Skeletal muscle tissue (tissue), 4 donors: ENCODE results near the gene MSI2. TPM values are rescaled to one million over a fixed set of nuclear protein-coding genes. Genes with fewer than 3 reads are reported as not detected.

Source experiments
- H3K27ac ChIP-seq: one replicate; pipeline ENCODE4 v1.7.0; 2013; ENCODE audit warnings: mild to moderate bottlenecking, low read depth, low read length, inconsistent platforms
- H3K27me3 ChIP-seq, 3 donors: one replicate each; pipeline ENCODE4 v1.7.0; 2013; ENCODE audit warnings: low read length in 3 of 3; ENCODE audit not compliant: control insufficient read depth in 3 of 3, insufficient read depth in 3 of 3
- H3K36me3 ChIP-seq, 3 donors: one replicate each; pipeline ENCODE4 v1.7.0; 2013; ENCODE audit warnings: low read length in 3 of 3; ENCODE audit not compliant: control insufficient read depth in 3 of 3, insufficient read depth in 3 of 3
- H3K4me1 ChIP-seq, 3 donors: one replicate each; pipeline ENCODE4 v1.7.0; 2013; ENCODE audit warnings: low read length in 3 of 3, mild to moderate bottlenecking in 3 of 3; ENCODE audit not compliant: control insufficient read depth in 3 of 3, insufficient read depth in 3 of 3
- H3K4me3 ChIP-seq, 3 donors: one replicate each; pipeline ENCODE4 v1.7.0; 2013; ENCODE audit warnings: low read length in 3 of 3
- H3K9ac ChIP-seq, 3 donors: one replicate each; pipeline ENCODE4 v1.7.0; 2013; ENCODE audit warnings: low read length in 3 of 3, mild to moderate bottlenecking in 3 of 3, moderate library complexity in 2 of 3, low read depth in 1 of 3
- H3K9me3 ChIP-seq, 3 donors: one replicate each; pipeline ENCODE4 v1.7.0; 2013; ENCODE audit warnings: low read length in 3 of 3; ENCODE audit not compliant: control insufficient read depth in 3 of 3
- total RNA-seq: library from RNA; depleted of rRNA; stranded (reverse); fragments of >200 nt; gene quantifications from one replicate; pipeline ENCODE4 v1.2.3, GENCODE V29; 2014
- donor health status: Osteomylitis.

MSI2 gene
- total RNA-seq, 1 donor from 2014 or later = 20.4 TPM

DNA sequence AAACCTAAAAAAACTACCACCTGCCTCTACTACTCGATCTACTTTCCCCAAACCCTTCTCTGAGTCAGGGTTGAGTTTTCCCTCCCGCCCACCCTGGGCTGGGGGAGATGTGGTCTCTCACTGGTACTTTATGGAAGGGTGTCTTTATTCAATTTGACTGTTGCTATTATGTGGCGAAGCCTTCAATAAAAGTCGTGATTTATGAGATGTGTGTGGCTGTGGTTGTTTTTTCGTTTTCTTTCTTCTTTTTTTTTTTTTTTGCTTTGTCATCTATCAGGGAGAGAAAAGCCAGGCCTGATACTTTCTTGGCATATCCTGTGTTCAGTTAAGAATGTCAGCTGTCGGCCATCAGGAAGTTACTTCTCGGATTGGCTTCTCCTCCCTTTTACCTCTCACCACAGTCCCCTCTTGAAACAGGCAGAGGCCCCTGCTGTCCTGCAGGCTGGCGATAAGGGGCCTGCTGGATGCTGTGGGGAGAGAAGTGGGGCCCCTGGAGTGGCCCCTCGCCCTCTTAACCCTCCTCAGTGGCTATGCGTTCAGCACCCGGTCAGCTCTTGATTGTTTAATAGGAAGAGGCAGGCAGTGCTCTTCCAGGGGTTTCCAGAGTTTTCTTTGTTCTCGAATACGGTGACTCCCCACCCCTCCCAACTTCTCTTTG lies 123.0 kb downstream of the MSI2 start:
- H3K27ac ChIP-seq = peak overlapping the region; percentile 54
- no peak overlapping the region for H3K4me3 ChIP-seq

DNA sequence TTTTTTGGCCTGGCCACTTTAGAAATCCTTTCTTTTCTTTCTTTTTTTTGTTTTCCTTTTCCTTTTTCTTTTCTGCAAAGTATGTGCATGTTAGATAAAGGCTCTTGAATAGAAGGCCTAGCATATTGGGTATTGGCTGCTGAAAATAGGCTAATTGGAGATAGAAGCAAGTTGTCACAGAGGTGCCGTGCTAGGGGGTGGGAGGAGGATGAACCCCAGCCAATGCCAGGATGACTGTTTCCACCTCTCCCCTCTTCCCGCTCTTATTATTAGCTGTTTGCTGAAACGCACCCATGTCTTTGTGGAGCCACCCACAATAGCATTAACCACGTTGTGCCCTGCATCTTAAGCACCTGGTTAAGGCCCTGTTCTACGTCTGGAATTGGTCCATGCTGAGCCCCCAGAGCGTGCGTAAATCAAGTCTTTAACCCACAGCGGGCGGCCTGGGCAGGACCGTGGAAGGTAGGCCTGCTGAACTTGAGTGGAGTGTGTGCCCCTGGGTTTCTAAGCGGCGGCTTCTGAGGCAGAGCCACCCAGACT lies 123.6 kb downstream of the MSI2 start:
- peaks cover 0 to 3% (median 0%) of the 10 kb centered on the region in 3 donors for H3K36me3 ChIP-seq
- H3K9ac ChIP-seq = peak overlapping the region in 1 of 3 donors; percentile 40
- H3K27ac ChIP-seq = peak overlapping the region; percentile 54
- H3K27me3 ChIP-seq = no peaks in the 10 kb centered on the region
- H3K4me3 ChIP-seq = no peak overlapping the region
- peaks cover 21 to 40% (median 37%) of the 10 kb centered on the region in 3 donors for H3K4me1 ChIP-seq
- peaks cover 0 to 3% (median 0%) of the 10 kb centered on the region in 3 donors for H3K9me3 ChIP-seq

More for the DNA sequence above, 123.0 kb downstream of the MSI2 start:
- peaks cover 22 to 43% (median 39%) of the 10 kb centered on the region in 3 donors for H3K4me1 ChIP-seq
- peak overlapping the region in 2 of 3 donors; percentile 40 to 50 for H3K9ac ChIP-seq
- peaks cover 0 to 3% (median 0%) of the 10 kb centered on the region in 3 donors for H3K36me3 ChIP-seq
- peaks cover 0 to 3% (median 0%) of the 10 kb centered on the region in 3 donors for H3K9me3 ChIP-seq
- H3K27me3 ChIP-seq = no peaks in the 10 kb centered on the region

DNA sequence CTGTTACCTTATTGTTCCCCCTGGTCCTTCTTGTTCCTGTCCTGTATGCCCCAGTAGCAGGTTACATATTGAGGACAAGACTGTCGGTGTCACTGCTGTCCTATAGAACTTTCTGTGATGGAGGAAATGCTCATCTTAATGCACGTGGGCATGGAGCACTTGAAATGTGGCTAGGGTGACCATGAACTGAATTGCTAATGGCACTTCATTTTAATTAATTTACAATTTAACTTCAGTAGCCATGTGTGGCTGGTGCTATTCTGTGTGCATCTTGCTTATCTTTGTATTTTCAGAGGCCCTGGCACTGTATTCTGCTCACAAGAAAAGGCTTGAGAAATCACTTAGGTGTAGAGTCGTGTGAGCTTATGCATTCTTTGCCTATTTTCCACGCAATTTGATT lies 125.2 kb downstream of the MSI2 start:
- Histone ChIP-seq H3K9ac (no peak overlapping the region), H3K27ac (no peak overlapping the region), H3K4me1 (peaks cover 11 to 29% (median 25%) of the 10 kb centered on the region in 3 donors), H3K4me3 (no peak overlapping the region), H3K36me3 (peaks cover 0 to 3% (median 0%) of the 10 kb centered on the region in 3 donors), H3K27me3 (no peaks in the 10 kb centered on the region), H3K9me3 (peaks cover 0 to 3% (median 0%) of the 10 kb centered on the region in 3 donors)

DNA sequence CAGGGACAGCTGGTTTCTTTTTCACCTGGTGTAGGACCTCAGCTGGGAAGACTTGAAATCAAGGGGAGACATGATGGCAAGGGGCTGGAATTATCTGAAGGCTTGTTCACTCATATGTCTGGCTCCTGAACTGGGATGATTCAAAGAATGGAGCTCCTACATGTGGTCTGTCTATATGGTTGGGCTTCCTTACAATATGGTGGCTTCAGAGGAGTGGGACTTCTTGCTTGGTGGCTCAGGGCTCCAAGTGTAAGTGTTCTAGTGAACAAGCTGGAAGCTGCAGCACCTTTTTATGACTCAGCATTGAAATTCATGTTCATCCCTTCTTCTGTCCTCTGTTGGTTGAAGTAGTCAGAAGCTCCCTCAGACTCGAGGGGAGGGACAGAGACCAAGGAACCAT lies 127.9 kb downstream of the MSI2 start:
- Histone ChIP-seq H3K36me3 (peaks cover 0 to 3% (median 0%) of the 10 kb centered on the region in 3 donors), H3K4me3 (no peak overlapping the region), H3K27me3 (no peaks in the 10 kb centered on the region), H3K9me3 (peaks cover 0 to 5% (median 3%) of the 10 kb centered on the region in 3 donors), H3K9ac (no peak overlapping the region), H3K27ac (no peak overlapping the region), H3K4me1 (peaks cover 4 to 20% (median 18%) of the 10 kb centered on the region in 3 donors)

DNA sequence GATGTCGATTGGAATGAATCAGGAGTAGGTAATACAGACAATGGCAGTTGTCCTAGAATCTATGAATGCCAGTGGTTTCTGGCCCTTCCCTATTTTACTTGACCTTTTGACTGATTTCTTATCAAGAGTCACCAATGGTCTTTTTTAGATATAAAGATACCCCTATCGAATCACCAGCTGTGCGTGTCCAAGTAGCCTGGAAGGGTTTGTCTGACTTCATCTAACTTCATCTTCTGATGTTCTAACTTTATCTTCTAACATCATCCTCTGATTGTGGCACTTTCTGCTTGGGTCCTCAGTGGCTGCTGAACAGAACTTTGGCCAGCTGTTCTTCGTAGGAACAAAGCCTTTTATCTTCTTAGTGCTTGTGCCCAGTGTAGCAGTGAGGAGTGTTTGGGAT lies 129.7 kb downstream of the MSI2 start:
- no peaks in the 10 kb centered on the region for H3K27me3 ChIP-seq
- H3K9me3 ChIP-seq = peaks cover 0 to 5% (median 3%) of the 10 kb centered on the region in 3 donors
- H3K9ac ChIP-seq = no peak overlapping the region
- no peak overlapping the region for H3K4me3 ChIP-seq
- peaks cover 0 to 3% (median 0%) of the 10 kb centered on the region in 3 donors for H3K36me3 ChIP-seq
- no peak overlapping the region for H3K27ac ChIP-seq
- peaks cover 2 to 12% (median 5%) of the 10 kb centered on the region in 3 donors for H3K4me1 ChIP-seq

DNA sequence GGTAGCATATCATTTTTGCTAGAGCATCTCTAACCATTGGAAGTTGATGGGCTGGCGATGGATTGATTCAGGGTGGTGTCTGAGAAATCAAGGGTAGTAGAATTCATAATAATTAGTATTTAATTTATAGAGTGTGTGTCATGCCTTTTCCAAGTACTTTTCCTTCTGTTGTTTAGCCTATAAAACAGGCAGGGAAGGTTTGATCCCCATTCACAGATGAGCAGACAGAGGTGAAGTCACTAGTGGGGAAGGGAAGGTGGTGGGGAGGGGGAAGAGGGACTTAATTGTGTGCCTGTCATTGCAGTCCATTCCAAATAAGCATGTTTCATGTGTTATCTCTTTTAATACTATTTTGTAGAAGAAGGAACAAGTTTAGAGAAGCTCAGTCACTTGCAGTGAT lies 131.3 kb downstream of the MSI2 start:
- peaks cover 0 to 3% (median 0%) of the 10 kb centered on the region in 3 donors for H3K36me3 ChIP-seq
- H3K9ac ChIP-seq = no peak overlapping the region
- H3K9me3 ChIP-seq = peaks cover 0 to 5% (median 3%) of the 10 kb centered on the region in 3 donors
- no peaks in the 10 kb centered on the region for H3K27me3 ChIP-seq
- no peak overlapping the region for H3K4me3 ChIP-seq
- no peak overlapping the region for H3K27ac ChIP-seq
- peaks cover 2 to 18% (median 8%) of the 10 kb centered on the region in 3 donors for H3K4me1 ChIP-seq

DNA sequence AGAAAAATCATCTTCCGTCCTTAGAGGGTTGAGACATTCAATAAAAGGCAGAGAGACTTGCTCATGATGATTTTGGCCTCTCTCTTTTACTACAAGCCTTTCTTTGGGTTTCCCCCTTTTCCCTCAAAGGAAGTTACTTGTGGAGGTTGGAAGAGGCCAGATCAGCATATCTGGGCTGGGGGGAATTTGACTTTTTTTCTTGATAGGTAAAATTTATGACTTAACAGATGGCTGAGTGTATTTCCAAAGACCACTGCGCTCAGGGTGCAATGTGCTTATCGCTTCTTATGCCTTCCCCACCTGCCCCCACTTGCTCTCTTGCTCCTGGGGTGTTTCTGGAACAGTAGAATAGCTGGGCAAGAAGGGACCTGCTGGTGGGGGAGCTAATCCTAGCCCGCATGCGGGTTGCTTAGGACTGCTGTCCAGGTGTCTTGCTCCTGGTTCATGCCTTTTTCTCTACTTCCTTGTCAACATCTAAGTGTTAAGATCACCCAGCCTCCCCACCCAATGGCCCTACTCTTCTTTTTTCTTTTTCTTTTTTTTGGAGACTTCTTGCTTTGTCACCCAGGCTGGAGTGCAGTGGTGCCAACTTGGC lies 131.9 kb downstream of the MSI2 start:
- Histone ChIP-seq H3K9ac (no peak overlapping the region), H3K36me3 (peaks cover 0 to 3% (median 0%) of the 10 kb centered on the region in 3 donors), H3K27me3 (no peaks in the 10 kb centered on the region), H3K4me1 (peaks cover 2 to 18% (median 8%) of the 10 kb centered on the region in 3 donors), H3K9me3 (peaks cover 0 to 5% (median 3%) of the 10 kb centered on the region in 3 donors), H3K27ac (no peak overlapping the region), H3K4me3 (no peak overlapping the region)

DNA sequence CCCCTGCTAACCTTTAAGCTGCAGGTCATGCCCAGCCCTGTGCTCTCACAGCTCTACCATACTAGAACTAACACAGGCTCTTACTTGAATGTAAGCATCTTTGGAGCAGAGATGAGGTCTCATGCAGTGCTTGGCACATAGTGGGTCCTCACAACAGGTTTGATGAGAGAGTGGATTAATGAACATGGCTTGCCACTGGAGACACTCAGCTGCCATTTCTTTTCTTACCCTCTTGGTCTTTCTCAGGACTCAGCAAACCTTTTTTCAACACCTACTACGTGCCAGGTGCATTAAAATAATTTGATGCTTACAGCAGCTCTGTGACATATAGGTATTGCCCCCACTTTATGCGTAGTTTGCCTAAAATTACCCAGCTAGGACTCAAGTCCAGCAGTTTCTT lies 133.2 kb downstream of the MSI2 start:
- Histone ChIP-seq H3K4me3 (no peak overlapping the region), H3K27ac (no peak overlapping the region), H3K36me3 (no peaks in the 10 kb centered on the region), H3K27me3 (no peaks in the 10 kb centered on the region), H3K9me3 (peaks cover 0 to 5% (median 0%) of the 10 kb centered on the region in 3 donors), H3K4me1 (peaks cover 2 to 18% (median 8%) of the 10 kb centered on the region in 3 donors), H3K9ac (no peak overlapping the region)

DNA sequence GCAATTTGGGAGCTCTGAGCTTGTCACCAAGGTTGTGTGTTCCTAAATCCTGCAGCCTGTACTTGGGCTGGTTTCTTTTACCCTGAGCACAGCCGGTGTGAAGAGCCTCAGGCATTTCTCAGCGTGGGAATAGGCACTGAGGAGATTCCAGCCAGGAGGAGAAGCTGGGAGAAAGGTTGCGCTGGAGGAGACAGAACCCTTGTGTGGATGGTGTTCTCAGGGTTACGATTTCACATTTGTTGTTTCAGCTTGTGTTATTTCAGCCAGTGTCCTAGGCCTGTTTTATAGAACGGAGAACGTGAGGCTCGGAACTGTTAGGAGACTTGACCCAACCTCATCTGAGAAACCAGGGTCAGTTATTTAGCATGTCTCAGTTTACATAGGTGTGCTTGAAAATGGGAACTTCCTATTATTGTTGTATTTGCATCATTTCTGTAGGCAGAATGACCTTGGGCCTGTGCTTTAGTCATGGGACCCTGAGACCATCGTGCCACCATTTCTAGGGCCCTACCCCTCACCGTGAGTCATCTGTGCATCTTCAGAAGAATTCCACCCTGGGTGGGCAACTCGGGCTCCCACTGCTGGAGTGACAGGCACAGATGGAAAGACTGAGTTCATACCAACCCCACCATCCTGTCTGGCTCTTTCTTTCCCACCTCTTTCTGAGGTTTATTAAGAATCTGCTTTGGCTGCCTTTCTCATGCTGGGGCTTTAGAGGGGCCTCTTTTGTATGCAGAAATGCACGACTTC lies 134.9 kb downstream of the MSI2 start:
- peaks cover 7 to 25% (median 7%) of the 10 kb centered on the region in 3 donors for H3K4me1 ChIP-seq
- H3K27me3 ChIP-seq = no peaks in the 10 kb centered on the region
- H3K27ac ChIP-seq = no peak overlapping the region
- peaks cover 0 to 5% (median 0%) of the 10 kb centered on the region in 3 donors for H3K9me3 ChIP-seq
- H3K36me3 ChIP-seq = no peaks in the 10 kb centered on the region
- H3K4me3 ChIP-seq = no peak overlapping the region
- H3K9ac ChIP-seq = no peak overlapping the region
